SK-MEL-5 (cell line): Measurements from ENCODE around the gene HIGD2A. TPM values are rescaled to one million over a fixed set of nuclear protein-coding genes. Genes with fewer than 3 reads are reported as not detected.

Source experiments
- DNase-seq: peaks from one replicate; pipeline ENCODE4 v3.0.0-alpha.2; 2016; ENCODE audit warnings: low read depth, low spot score
- in situ Hi-C: cut with HindIII; loops from 2 replicates; pipeline ENCODE4 v1.10.0; 2016; ENCODE audit warnings: low sequenced_read_pairs, high pct_unique_total_duplicates, low pct_unique_long_range_greater_than_20kb
- total RNA-seq: library from RNA; depleted of rRNA; stranded (reverse); fragments of >200 nt; shearing (Covaris generic); gene quantifications from 2 replicates; pipeline ENCODE4 v1.2.3, GENCODE V29; 2014

HIGD2A gene
- total RNA-seq, 1 experiment from 2014 or later = 216 TPM

DNA sequence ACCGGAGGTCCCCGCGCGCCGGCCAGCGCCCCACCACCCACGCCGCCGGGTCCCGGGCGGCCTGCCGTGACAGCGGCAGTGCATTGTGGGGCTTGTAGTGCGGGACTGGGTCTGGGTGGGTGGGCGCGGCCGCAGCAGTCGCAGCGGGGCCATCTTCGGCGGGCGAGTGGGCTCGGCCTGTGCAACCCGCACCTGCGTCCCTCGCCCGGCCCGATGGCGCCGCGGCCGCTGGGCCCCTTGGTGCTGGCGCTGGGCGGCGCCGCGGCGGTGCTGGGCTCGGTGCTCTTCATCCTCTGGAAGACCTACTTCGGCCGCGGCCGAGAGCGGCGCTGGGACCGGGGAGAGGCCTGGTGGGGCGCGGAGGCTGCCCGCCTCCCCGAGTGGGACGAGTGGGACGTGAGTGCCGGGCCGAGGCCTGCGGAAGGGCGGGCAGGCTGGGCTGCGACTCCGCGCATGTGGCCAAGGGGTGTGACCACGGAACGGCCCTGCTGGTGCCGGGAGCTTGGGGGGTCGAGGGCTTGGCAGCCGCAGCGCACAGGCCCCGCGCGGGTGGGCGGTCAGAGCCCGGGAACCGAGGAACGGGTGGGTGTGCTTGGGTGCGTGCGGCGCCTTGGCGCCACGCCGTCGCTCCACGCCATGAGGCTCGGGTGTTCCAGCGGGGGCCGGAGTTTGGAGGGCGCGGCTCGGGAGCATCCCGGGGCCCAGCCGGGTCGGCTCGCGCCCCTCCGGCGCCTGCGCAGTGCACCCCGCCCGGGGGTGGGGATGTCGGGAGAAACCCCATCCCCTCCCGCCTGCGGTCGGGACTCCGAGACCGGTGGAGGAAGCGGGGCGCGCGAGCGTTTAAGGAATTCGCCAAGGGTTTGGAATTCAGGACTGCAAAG, 23.0 kb upstream of the HIGD2A start, which contains the start of gene ARL10:
ARL10 (plus strand) TSS at position 137 of the 881 bp plus-strand sequence; CDS start at position 214, 77 bp downstream.
- in situ Hi-C loops = no loop called here
- no peak for DNase-seq

DNA sequence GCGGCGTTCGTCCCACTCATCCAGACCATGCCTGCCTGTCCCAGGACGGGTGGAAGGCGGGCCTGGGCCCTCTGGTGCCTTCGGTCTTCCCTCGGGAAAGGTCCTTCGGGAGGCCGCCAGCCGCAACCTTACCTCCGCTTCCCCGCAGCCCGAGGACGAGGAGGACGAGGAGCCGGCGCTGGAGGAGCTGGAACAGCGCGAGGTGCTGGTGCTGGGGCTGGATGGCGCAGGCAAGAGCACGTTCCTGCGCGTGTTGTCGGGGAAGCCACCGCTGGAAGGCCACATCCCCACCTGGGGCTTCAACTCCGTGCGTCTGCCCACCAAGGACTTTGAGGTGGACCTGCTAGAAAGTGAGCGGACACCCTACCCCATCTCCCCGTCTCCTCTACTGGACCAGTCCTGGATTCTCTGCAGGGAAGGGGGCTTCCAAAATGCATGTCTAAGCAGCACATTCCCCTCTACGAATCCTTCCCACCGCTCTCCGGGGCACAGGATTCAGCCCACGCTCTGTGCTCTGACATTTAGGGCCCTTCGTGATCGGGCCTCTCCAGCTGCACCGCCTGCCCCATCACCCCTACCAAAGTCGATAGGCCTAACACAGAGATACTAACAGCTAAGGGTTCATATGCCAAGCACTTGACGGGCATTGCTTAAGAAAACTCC, 22.2 kb upstream of the HIGD2A start:
- no peak for DNase-seq
- in situ Hi-C loops = no loop called here

DNA sequence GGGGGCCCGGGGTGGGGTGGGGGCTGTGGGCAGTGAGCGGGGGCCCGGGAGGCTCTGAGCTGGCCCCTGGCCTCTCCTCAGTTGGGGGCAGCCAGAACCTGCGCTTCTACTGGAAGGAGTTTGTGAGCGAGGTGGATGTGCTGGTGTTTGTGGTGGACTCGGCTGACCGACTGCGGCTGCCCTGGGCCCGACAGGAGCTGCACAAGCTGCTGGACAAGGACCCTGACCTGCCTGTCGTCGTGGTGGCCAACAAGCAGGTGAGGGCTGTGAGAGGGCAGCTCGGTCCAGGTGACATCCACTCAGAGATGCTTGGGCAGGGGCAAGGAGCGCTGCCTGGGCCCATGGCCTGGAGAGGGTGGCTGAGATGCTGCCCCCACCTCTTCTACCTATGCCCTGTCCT, 19.8 kb upstream of the HIGD2A start:
- DNase-seq = no peak
- in situ Hi-C loops = no loop called here

DNA sequence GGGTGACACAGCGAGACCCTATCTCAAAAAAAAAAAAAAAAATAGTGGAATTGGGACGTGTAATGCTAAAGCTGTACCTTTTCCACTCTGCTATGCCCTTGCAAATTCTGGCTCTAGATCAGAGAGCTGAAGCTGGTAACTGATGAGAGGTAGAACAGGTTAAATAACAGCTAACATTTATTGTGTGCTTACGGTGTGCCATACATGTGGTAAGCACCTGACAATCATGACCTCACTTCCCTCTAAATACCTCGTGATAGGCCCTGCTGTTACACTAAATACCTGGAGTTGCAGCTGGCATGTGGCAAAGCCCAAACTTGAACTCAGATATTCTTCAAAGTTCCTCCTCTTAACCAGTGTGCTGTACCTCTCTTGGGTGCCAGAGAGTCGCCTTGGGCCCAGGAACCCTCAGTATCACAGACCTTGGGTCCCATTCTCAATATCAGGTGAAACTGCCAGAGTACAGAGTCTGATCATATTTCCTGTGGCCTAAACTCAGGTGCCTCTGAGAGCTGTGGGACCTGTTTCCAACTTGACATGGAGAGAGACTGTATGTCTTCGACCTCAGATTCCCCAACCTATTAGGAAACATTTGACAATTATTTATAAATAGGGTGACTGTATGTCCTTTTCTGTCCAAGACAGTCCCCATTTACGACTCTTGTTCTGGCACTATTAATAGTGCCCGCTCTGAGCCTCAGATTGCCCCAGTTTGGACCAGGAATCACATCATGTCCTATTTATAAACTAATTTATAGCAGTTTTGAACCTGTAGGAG, 18.4 kb upstream of the HIGD2A start:
- DNase-seq = peak; percentile 6
- in situ Hi-C loops = no loop called here

DNA sequence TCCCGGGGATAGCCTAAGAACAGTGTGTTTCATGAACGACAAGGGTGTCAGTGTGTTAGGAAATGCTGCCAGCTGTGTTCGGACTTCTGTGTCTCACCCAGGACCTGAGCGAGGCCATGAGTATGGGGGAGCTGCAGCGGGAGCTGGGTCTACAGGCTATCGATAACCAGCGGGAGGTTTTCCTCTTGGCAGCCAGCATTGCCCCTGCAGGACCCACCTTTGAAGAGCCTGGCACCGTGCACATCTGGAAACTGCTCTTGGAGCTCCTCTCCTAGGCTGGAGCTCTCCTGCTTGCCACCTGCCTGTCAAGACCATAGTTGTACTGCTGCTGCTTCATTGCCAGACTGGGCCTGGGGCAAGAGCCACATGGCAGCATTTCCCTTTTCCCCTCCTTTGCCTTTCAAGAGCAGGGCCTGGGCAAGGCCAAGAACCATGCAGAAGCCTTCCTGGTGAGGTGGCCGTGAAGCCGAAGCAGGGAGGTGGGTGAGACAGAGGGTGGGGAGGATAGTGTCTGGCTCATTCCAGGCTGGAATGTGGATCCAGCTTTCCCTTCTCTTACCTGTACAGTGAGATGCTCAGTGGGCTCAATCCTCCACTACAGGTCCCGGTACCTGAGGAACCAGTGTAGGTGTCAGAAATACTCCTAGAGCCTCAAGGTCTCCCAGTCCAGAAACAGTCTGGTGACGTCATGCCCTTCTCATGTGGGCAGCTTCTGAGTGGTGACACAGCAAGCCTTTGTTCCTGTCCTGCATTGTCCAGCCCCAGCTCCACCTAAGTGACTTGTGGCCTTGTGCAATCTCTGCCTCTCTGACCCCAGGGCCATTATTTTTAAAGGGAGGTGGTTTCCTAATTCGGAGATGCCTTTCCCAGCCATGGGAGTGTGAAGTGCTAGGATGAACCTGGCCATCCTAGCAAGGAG, 16.7 kb upstream of the HIGD2A start:
- in situ Hi-C loops = no loop called here
- DNase-seq = peak; percentile 28

DNA sequence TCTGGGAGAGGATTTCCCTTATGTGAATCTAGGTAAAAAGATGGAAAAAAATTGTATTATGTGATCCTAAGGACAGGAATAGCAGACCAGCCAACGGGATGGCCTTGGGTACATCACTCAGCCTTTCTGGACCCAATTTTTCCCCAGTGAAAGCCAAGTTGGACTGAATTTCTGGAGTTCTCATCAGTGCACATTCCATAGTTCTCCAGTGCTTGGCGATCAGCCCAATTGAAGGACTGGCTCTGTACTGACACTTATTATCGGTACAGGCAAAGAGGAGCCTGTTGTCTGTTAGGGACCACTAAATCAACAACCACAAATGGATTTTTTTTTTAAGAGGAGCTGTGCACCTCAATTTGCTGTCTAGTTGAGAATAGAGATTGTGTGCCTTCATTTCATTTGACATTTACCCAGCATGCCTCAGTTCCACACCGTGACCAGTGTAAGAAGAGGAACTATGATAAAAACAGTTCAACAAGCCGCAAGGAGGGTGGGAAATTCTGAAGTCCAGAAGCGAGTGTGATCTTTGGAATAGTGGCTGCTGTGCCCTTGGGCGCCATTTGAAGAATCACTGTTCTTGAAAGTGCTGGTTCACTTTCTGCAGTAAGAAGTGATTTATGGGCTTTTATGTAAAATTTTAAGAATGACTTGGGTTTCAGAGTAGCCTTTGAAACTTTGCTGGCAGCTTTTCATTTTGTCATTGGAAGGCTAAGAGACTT, 15.3 kb upstream of the HIGD2A start:
- in situ Hi-C loops = no loop called here
- no peak for DNase-seq

DNA sequence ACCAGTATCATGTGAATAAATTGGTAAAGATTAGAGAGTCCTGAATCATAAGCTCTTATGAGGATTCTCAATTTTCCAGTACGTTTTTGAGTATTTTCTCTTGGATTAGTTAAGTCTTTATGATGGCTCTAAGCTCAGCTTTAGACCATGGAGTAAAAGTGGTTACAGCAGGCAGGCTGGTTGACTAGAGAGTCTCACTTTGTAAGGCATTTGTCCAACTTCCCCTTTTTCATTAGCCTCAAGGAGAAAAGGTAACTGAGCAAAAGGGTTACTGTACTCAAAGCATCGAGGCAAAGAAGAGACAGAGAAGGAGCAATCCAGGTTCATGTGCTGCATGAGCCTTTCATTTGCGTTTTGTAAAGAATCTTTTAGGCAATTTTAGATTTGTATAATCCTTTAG, 8.7 kb upstream of the HIGD2A start:
- no peak for DNase-seq
- in situ Hi-C loops = no loop called here

DNA sequence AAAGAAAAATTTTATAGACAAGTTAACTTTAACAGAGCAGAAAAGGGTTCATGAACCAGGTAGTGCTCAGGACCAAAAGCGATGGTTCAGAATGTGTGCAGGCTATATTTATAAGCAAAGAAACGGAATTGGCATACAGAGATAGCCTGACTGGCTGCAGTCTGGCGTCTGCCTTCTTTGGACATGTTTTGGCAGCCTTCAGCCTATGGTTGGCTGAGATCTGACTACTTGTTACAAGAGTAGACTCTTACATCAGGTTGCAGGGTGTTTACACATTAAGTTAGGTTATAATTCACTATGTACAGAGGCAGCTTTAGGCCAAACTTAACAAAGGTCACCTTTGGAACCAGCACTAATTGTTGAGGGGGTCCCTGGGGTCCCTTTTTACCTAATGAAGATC, 7.1 kb upstream of the HIGD2A start:
- in situ Hi-C loops = no loop called here
- DNase-seq = no peak

DNA sequence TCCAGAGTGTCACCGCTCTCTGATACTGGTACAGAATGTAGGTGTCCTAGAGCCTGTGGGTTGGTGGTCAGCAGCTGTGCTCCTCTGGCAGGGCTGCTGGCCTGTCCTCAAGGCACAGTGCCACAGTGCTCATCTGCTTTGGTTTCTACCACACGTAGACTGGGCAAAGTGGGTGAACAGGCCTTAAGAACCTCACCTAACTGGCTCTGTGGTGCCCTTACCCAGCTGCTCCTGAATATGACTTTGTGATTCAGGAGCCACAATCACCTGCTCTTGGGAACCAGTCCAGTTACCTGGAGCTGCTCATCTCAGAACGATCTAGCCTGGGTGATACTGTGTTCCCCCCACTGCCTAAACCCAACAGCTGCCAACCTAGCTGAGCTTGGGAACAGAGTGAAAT, 6.6 kb upstream of the HIGD2A start:
- DNase-seq = no peak
- in situ Hi-C loops = no loop called here

DNA sequence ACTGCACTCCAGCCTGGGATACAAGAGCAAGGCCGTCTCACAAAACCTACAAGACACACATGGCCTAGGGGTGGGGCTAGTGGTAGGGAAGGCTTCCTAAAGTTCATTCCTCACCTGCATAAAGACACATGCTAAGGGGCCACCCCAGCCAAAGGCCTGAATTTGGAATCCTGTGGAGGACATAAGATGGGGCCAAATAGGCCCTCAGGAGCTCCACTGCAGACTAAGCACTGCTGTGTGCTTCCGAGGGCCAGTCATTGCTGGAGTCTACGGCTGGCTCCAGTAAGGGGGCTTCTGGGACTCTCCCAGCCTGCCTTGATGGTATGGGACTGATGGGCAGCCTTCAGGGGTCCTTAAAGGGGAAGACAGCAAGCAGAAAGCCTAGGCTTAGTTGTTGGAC, 5.8 kb upstream of the HIGD2A start:
- in situ Hi-C loops = no loop called here

DNA sequence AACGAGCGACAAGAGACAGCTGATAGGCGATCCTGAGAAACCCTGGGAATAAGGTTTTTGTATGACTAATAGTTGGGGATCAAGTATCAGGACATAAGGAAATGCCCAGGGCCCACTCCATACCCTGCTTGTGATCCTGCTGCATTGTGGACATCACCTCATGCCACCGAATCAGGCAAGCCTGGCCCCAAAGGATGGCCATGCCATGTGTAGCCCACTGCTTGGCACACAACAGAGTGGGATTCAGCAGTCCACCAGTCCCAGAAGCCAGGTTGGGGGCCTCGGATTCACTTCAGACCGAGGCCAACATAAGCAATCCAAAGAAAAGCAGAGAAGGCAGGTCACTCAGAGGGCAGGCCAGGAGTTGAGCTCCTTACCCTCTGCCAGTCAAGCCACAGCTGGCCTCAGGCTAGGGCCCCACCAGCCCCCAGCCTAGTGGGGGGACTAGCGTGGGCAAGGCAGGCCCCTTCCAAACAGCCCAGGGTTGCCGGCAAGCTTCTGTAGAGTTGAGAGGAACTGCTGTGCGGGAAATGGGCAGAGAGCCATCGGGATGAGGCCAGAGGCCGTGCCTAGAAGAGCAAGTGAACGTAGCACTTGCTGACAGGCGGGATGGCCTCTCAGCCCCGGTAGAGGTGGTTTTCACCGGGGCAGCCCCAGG, 5.2 kb upstream of the HIGD2A start:
- DNase-seq = no peak
- in situ Hi-C loops = no loop called here

More for the DNA sequence above, 5.8 kb upstream of the HIGD2A start:
- DNase-seq = no peak

DNA sequence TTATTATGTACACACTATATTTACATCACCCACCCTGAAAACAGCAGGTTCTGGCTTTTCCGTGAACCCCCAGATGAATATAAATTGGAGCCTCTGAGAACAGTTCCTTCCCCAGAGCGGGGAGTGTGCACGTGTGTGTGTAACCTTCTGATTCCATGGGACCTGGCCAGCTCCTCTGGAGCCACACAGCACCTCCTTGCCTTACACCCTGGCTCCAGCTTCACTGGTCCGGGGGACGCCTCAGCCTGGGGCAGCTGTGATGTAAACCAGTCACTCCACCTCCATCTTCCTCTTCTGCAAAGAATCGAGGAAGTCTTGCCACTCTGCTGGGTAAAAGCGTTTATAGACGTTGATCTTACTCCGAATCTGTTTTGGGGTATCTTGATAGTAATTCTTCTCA, 4.6 kb upstream of the HIGD2A start:
- DNase-seq = no peak
- in situ Hi-C loops = no loop called here

DNA sequence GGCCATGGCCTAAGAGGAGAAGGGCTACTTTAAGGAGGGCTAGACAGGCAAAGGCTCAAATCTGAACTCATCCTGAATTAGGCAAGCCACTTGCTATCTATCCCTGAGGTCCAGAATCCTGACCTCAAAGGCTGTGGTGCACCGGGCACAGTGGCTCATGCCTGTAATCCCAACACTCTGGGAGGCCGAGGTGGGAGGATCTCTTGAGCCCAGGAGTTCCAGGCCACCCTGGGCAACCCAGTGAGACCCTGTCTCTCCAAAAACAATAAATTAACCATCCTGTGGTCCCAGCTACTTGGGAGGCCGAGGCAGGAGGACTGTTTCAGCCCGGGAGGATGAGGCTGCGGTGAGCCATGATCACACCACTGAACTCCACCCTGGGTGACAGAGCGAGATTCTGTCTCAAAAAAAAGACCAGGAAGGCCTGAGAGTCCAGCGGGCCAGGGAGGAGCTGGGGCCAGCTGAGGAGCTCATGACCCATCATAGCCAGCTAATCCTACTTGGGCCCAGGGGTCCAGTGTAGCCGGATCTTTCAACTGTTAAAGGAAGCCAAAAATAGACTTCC, 4.1 kb upstream of the HIGD2A start:
- in situ Hi-C loops = no loop called here
- no peak for DNase-seq

DNA sequence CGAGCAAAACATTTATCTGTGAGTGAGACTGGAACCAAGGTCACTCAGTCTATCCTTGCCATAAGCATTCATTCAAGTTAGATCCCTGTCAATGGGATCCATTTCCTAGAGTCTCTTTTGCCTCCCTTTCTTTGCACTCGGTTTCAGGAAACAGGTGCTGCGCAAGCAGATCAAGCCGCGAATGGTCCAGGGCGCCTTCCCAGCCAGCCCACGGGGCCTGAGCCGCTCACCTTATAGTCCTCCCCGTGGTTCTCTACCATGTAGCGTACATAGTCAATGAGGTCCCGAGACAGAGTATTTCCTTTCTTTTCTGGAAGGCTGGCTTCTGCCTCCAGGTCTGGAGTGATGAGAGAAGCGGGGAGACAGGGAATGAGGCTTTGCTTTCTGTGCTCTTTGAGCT, 3.6 kb upstream of the HIGD2A start:
- in situ Hi-C loops = no loop called here
- no peak for DNase-seq

DNA sequence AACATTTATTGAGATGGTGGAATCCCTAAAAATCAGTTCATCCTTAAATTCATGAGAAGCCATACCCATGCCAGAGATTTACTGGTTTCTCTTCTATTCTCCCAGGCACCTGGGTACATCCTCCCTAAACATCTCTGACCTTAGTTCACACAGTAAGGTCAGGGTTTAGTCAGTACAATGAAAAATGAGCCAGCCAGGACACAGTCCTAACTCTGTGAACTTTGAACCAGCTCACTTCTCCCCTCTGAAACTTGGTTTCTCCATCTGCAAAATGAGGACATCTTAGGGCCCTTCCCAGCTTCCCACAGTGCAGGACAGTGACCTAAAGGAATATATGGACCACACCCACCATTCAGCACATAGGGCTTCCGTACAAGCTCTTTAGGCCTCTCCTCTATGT, 2.1 kb upstream of the HIGD2A start:
- no peak for DNase-seq
- in situ Hi-C loops = no loop called here

DNA sequence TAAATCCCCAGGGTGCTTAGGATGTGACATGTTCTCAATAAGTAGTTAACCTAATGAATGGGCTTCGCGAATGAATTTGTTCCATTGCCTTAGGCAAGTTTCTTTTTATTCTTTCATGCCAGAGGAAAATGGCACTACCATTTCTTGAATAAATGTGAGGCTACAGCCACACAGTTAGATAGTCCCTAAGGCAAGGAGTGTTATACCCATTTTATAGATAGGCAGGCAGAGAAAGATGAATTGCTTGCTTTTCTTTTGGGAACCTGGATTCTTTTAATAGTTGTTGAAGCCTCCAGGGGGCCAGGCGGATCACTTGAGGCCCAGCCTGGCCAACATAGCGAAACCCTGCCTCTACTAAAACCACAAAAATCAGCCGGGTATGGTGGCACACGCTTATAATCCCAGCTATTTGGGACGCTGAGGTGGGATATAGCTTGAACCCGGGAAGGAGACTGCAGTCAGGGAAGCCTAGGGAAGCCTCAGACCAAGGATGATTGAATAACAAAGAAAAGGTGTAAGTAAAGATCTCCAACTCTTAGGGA, 1.1 kb upstream of the HIGD2A start:
- no peak for DNase-seq

More for the DNA sequence above, 1.1 kb upstream of the HIGD2A start:
- in situ Hi-C loops = no loop called here
